Measurements from ENCODE around the gene QRFP. TPM values are rescaled to one million over a fixed set of nuclear protein-coding genes. Genes with fewer than 3 reads are reported as not detected.

The QRFP gene, protein sequence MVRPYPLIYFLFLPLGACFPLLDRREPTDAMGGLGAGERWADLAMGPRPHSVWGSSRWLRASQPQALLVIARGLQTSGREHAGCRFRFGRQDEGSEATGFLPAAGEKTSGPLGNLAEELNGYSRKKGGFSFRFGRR
- polyA plus RNA-seq (2012; ENCODE audit: insufficient read depth, insufficient read length, low read depth) = not detected

DNA sequence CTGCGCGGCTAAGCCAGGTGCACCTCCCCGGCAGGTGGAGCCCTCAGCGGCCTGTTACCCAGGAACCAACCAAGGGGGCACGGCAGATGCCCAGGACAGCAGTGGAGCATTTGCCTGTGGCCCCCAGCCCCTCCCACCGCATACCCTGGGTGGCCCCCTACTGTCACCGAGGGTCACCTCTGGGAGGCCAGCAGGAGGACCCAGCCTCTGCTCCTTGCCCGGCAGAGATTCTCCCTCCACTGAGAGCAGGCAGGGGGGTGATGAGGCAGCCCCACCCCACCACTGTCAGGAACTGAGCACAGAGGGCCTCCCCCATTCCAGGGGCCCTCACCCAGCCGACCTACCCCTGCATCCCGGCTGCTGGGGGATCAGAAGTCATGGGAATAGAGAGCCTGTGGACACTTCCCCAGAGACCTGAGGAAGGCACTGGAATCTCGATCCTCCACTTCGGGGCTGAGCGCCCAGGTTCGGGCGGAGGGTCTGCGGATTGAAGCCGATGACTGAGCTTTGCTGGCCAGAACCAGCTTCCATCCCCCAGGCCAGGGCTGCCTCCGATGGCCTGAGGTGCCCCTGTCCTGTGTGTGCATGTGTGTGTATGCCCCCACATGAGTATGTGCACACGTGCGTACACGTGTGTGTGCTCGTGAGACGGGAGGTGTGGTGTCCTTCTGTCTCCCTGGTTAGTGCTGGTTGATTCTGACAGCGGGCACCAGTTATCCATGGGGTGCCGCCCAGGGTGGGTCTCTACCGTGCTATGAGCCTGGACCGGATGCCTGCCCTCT, at the start of gene QRFP:
TSS of gene QRFP (minus strand) at position 580 of the 782 bp plus-strand sequence. CDS start 2,974 bp downstream, outside the sequence.
- H3K9me3 ChIP-seq = no peaks in the 10 kb centered on the region
- DNase-seq = peak; percentile 16
- TF ChIP-seq, protein P1, sequence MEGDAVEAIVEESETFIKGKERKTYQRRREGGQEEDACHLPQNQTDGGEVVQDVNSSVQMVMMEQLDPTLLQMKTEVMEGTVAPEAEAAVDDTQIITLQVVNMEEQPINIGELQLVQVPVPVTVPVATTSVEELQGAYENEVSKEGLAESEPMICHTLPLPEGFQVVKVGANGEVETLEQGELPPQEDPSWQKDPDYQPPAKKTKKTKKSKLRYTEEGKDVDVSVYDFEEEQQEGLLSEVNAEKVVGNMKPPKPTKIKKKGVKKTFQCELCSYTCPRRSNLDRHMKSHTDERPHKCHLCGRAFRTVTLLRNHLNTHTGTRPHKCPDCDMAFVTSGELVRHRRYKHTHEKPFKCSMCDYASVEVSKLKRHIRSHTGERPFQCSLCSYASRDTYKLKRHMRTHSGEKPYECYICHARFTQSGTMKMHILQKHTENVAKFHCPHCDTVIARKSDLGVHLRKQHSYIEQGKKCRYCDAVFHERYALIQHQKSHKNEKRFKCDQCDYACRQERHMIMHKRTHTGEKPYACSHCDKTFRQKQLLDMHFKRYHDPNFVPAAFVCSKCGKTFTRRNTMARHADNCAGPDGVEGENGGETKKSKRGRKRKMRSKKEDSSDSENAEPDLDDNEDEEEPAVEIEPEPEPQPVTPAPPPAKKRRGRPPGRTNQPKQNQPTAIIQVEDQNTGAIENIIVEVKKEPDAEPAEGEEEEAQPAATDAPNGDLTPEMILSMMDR (IDR thresholded peaks at IDR 0.05; ENCODE audit: low read depth, low read length) = no peak
- peaks cover 17% of the 10 kb centered on the region for H3K27me3 ChIP-seq
- peaks cover 3% of the 10 kb centered on the region; the same call in 1 of the 2 replicates for H3K4me1 ChIP-seq
- peaks cover 6% of the 10 kb centered on the region for H3K36me3 ChIP-seq
- no peak within 1 kb of the TSS for H3K4me3 ChIP-seq (ENCODE audit: low read depth, low read length)

DNA sequence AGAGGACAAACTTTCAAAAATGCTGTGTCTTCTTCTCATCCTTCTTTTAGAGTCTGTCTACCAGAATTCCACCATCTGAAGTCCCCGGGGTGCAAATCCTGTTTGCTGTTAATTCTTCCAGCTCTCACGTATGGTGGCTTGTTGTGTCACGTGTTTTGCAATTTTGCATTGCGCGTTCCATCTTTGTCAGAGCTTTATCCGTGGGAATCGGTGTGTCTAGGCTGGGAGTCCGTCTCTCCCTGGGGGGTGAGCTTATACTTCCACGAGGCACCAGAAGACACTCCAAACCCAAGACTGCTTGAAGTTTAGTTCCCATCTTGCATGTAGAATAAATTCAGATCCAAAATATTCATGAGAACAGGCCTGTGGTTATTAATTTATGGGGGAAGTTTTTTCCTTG, 48.6 kb upstream of the QRFP start:
- no peaks in the 10 kb centered on the region for H3K36me3 ChIP-seq
- H3K4me1 ChIP-seq = no peaks in the 10 kb centered on the region
- H3K27me3 ChIP-seq = peaks cover 29% of the 10 kb centered on the region
- no peak overlapping the region for H3K4me3 ChIP-seq (ENCODE audit: low read depth, low read length)
- TF ChIP-seq, protein P1 (IDR thresholded peaks at IDR 0.05; ENCODE audit: low read depth, low read length) = no peak
- DNase-seq = no peak
- H3K9me3 ChIP-seq = no peaks in the 10 kb centered on the region

DNA sequence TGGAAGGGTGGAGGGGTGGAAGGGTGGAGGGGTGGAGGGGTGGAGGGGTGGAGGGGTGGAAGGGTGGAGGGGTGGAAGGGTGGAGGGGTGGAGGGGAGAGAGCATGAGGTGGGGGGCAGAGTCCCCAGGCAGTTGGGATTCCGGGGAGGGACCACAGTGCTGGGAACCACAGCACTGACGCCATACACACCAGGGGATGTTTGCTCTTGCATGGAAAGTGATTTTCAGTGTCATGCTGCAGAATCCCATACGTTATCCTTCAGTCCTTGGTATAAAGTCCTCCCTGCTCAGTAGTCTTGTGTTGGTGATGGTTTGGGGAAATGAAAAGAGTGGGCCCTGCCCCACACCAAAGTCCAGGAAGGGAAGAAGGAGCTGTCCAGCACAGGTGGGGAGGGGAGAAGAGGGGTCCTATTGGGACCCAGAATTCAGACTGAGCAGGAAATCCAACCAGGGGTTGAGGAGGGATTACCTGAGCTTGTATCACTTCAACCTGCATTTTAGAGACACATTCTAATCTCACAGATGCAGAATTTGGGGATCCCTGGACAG, 48.0 kb upstream of the QRFP start:
- H3K4me3 ChIP-seq (ENCODE audit: low read depth, low read length) = no peak overlapping the region
- peaks cover 34% of the 10 kb centered on the region for H3K27me3 ChIP-seq
- no peaks in the 10 kb centered on the region for H3K9me3 ChIP-seq
- no peaks in the 10 kb centered on the region for H3K4me1 ChIP-seq
- no peaks in the 10 kb centered on the region for H3K36me3 ChIP-seq
- TF ChIP-seq, protein P1 (IDR thresholded peaks at IDR 0.05; ENCODE audit: low read depth, low read length) = no peak
- no peak for DNase-seq

DNA sequence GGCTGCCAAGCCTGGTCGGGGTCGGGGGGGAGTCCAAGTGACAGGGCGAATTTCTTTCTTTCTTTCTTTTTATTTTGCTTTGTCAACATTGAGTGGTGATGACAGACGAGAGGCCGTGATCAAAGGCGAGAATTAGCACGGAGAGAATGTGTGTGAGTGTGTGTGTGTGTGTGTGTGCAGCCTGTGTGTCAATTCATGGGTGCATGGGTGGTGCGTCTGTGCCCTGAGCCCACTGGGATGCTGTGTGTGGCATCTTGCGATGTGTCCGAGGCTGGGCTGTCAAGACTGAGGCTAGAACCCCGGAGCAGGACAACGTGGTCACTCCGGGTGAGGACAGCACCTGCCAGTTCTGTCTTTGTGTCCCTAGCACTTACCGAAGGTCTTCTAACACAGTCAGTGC, 47.2 kb upstream of the QRFP start:
- H3K4me3 ChIP-seq (ENCODE audit: low read depth, low read length) = no peak overlapping the region
- TF ChIP-seq, protein P1 (IDR thresholded peaks at IDR 0.05; ENCODE audit: low read depth, low read length) = no peak
- no peaks in the 10 kb centered on the region for H3K9me3 ChIP-seq
- H3K27me3 ChIP-seq = peaks cover 42% of the 10 kb centered on the region
- H3K4me1 ChIP-seq = no peaks in the 10 kb centered on the region
- no peaks in the 10 kb centered on the region for H3K36me3 ChIP-seq
- DNase-seq = no peak

DNA sequence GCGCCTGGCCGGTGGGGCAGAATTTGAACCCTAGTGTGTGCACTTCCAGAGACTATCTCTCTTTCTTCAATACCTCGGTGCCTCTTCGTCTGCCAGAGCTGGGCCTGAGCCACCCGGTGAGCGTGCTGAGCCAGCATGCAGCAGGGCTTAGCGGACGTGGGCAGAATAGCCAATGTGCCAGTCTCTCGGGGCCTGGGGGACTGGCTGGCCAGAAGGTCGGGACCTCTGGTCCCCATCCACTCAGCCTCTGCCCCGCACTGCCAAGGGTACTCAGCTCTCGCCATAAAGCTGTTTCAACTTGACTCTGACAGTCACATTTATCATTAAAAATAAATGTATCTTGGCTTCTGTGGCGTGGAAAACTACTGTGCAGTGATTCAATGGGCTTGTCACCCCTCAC, 46.6 kb upstream of the QRFP start:
- TF ChIP-seq, protein P1 (IDR thresholded peaks at IDR 0.05; ENCODE audit: low read depth, low read length) = no peak
- Histone ChIP-seq H3K9me3 (no peaks in the 10 kb centered on the region), H3K4me3 (ENCODE audit: low read depth, low read length) (no peak overlapping the region), H3K4me1 (no peaks in the 10 kb centered on the region), H3K36me3 (no peaks in the 10 kb centered on the region), H3K27me3 (peaks cover 48% of the 10 kb centered on the region)
- no peak for DNase-seq

DNA sequence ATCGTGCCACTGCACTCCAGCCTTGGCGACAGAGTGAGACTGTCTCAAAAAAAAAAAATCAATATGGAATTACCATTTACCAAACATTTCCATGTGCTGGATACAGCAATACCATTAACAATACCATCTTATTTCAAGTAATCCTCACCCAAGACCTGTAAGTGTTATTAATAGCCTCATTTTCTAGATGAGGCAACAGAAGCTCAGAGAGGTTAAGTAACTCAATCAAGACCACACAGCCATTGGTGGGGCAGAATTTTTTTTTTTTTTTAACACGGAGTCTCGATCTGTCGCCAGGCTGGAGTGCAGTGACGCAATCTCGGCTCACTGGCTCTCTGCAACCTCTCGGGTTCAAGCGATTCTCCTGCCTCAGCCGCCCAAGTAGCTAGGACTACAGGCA, 46.1 kb upstream of the QRFP start:
- no peak for DNase-seq
- H3K4me3 ChIP-seq (ENCODE audit: low read depth, low read length) = no peak overlapping the region
- no peaks in the 10 kb centered on the region for H3K36me3 ChIP-seq
- no peaks in the 10 kb centered on the region for H3K4me1 ChIP-seq
- H3K9me3 ChIP-seq = no peaks in the 10 kb centered on the region
- peaks cover 53% of the 10 kb centered on the region for H3K27me3 ChIP-seq
- TF ChIP-seq, protein P1 (IDR thresholded peaks at IDR 0.05; ENCODE audit: low read depth, low read length) = no peak
